Mesothelial cell of epicardium (in vitro differentiated cells): ENCODE results near the gene CRNKL1. TPM values are rescaled to one million over a fixed set of nuclear protein-coding genes. Genes with fewer than 3 reads are reported as not detected.

ENCODE experiments used
- DNase-seq, 2 experiments: peaks; one replicate each; pipeline ENCODE4 v3.0.0; 2021; ENCODE audit warnings: low spot score in 2 of 2; ENCODE audit not compliant: unreplicated experiment in 2 of 2
- H3K27ac Mint-ChIP-seq: 2 replicates; pipeline ENCODE4 v1.8.0; 2021; ENCODE audit warnings: mixed read lengths
- H3K27me3 Mint-ChIP-seq: 2 replicates; pipeline ENCODE4 v1.8.0; 2021; ENCODE audit warnings: low read depth, mixed read lengths
- H3K36me3 Mint-ChIP-seq: 2 replicates; pipeline ENCODE4 v1.8.0; 2021; ENCODE audit warnings: mixed read lengths
- H3K4me1 Mint-ChIP-seq: 2 replicates; pipeline ENCODE4 v1.8.0; 2021; ENCODE audit warnings: mixed read lengths
- H3K4me3 Mint-ChIP-seq: 2 replicates; pipeline ENCODE4 v1.8.0; 2021; ENCODE audit warnings: mild to moderate bottlenecking, moderate library complexity, mixed read lengths
- H3K9me3 Mint-ChIP-seq: 2 replicates; pipeline ENCODE4 v1.8.0; 2021; ENCODE audit warnings: mixed read lengths
- CTCF ChIP-seq: fragments of 200-600 bp; sonication (generic); IDR thresholded peaks from one replicate; pipeline ENCODE4 v1.5.0; 2021; ENCODE audit warnings: antibody characterized with exemption; ENCODE audit not compliant: unreplicated experiment
- total RNA-seq: library from RNA; stranded (reverse); gene quantifications from 3 replicates; pipeline ENCODE4 v1.2.1, GENCODE V29; 2021

CRNKL1 gene
- total RNA-seq, 1 donor from 2014 or later, result 26.5 TPM

DNA sequence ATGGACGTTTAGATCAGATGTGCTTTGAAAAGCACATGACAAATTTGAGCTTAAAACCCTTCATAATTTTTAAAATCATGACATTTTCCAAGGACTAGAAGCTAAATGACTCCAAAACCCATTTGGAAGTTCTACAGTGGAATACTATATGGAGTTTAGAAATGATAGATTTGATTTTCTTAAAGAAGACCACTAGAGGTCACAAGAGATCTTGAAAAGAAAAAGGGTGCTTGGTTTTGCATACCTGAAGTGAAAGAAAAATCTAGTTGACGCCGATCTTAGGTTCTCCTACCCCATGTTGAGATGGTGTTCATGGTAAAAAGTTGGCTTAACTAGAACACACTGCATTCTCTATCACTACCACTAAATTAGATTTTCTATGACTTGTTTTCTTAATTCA lies 31.5 kb upstream of the CRNKL1 start:
- Mint-ChIP-seq H3K27ac (no peak overlapping the region), H3K4me3 (no peak overlapping the region), H3K9me3 (no peaks in the 10 kb centered on the region), H3K36me3 (no peaks in the 10 kb centered on the region), H3K4me1 (peaks cover 15% of the 10 kb centered on the region), H3K27me3 (peaks cover 45% of the 10 kb centered on the region)
- no peak for DNase-seq
- TF ChIP-seq CTCF, result peak; percentile 55

DNA sequence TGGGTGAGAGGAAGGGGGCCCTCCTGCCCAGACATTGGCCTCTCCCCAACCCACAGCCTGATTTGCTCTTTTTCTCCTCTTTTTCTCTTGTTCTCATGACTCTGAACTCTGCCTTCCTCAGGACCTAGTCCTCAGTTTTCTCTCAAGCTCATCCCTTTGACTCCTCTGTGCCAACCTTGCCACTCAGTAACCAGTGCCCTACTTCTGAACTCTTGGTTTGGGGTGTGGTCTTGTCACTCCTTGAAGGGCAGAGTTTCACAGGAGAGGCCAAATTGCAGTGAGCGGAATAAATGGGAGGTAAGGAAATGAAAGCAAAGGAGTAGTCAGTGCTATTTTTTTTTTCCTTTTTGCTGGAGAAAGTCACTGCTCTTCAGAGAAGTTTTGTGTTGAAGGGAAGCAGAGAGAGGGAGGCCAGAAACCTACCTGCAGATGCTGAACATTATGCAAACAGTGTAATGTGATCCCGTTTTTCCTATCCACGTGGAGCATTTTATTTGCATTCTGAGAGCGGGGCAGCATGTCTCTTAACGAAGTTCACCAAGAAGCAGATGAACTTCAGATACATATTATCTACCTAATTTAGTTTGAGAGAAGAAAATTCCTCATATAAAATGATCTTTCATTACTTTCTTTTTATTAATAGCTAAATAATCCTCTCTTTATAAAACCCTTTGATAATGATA lies 27.0 kb upstream of the CRNKL1 start:
- no peaks in the 10 kb centered on the region for H3K36me3 Mint-ChIP-seq
- H3K27me3 Mint-ChIP-seq, result peaks cover 48% of the 10 kb centered on the region
- peaks cover 17% of the 10 kb centered on the region for H3K4me1 Mint-ChIP-seq
- TF ChIP-seq CTCF, result no peak
- H3K27ac Mint-ChIP-seq, result no peak overlapping the region
- DNase-seq, result no peak
- H3K4me3 Mint-ChIP-seq, result no peak overlapping the region
- H3K9me3 Mint-ChIP-seq, result no peaks in the 10 kb centered on the region

- H3K27me3 Mint-ChIP-seq, result peaks cover 52% of the 10 kb centered on the region
- no peak overlapping the region for H3K4me3 Mint-ChIP-seq
- no peak overlapping the region for H3K27ac Mint-ChIP-seq
- H3K9me3 Mint-ChIP-seq, result no peaks in the 10 kb centered on the region
- TF ChIP-seq CTCF, result no peak
- DNase-seq, result no peak
- peaks cover 15% of the 10 kb centered on the region for H3K4me1 Mint-ChIP-seq
- H3K36me3 Mint-ChIP-seq, result no peaks in the 10 kb centered on the region
Observed at GRCh38 chr20:20078041-20078440, 25.8 kb upstream of the CRNKL1 start.

GRCh38 chr20:20076297-20077065 lies 24.2 kb upstream of the CRNKL1 start:
- no peak for DNase-seq
- no peaks in the 10 kb centered on the region for H3K9me3 Mint-ChIP-seq
- no peaks in the 10 kb centered on the region for H3K36me3 Mint-ChIP-seq
- H3K27ac Mint-ChIP-seq, result no peak overlapping the region
- H3K4me1 Mint-ChIP-seq, result peaks cover 15% of the 10 kb centered on the region
- no peak for TF ChIP-seq CTCF
- H3K4me3 Mint-ChIP-seq, result no peak overlapping the region
- H3K27me3 Mint-ChIP-seq, result peaks cover 39% of the 10 kb centered on the region

GRCh38 chr20:20075032-20075431 lies 22.8 kb upstream of the CRNKL1 start:
- H3K4me1 Mint-ChIP-seq, result peaks cover 15% of the 10 kb centered on the region
- H3K4me3 Mint-ChIP-seq, result no peak overlapping the region
- no peak for DNase-seq
- TF ChIP-seq CTCF, result no peak
- peaks cover 28% of the 10 kb centered on the region for H3K27me3 Mint-ChIP-seq
- no peaks in the 10 kb centered on the region for H3K9me3 Mint-ChIP-seq
- H3K27ac Mint-ChIP-seq, result no peak overlapping the region
- H3K36me3 Mint-ChIP-seq, result no peaks in the 10 kb centered on the region
